GM21360 (cell line): Measurements from ENCODE around the gene ZNF382.
"Not testable (repeated sequence)": the region's sequence is repeated elsewhere in the genome, so short reads cannot be mapped to it uniquely, and the experiment has no call there.

ENCODE experiments used
- ATAC-seq: cut with Tn5 transposase; IDR thresholded peaks from one replicate; pipeline ENCODE4 v1.9.1; 2021; ENCODE audit warnings: mild to moderate bottlenecking, moderate library complexity; ENCODE audit not compliant: unreplicated experiment

Gene ZNF382

DNA sequence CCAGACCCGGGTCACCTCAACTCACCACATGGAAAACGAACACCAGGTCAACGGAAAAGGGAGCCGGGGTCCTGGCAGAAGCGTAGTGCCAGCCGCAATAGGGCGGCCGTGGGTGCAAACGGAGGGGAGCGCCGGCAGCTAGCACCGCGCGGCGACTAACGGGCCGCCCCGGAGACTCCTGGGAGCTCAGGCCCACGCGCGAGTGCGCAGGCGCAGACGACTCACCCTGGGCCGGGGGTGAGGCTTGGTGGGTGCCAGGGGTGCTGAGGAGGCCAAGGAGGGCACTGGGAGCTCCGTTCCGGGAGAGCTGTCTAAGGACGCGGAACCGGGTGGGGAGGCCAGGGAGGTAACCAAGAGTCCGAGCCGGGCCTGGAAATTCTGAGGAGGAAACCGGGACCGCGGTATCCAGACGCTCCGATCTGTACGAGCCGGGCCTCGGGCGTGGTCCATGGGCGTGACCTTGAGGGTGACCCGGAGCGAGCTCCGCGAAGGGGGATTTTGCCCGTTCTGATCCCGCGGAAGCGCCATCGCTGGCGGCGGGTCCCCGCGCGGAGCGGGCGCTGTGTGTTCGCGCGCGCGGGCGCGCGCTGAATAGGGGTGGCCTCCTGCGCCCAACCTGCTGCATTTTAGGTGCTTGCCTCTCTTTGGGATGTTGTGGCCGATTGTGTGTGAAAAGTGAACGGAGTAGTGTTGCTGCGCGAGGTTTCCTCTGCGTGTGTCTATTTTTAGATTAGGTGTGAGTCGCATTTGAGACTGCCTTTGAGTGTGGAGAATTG is at the start of gene ZNF382:
TSS of gene ZNF382 (plus strand) at position 213 of the 776 bp plus-strand sequence. CDS start 4,602 bp downstream, outside the sequence.
- ATAC-seq, result peak; percentile 51

DNA sequence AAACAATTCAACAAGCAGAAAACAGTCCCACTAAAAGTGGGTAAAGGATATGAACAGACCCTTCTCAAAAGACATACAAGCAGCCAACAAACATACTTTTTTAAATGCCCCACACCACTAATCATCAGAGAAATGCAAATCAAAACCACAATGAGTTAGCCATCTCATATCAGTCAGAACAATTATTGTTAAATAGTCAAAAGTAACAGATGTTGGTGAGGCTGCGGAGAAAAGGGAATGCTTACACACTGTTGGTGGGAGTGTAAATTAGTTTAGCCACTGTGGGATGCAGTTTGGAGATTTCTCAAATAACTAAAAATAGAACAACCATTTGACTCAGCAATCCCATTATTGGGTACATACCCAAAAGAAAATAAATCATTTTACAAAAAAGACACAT is 40.7 kb upstream of the ZNF382 start:
- ATAC-seq, result no peak

DNA sequence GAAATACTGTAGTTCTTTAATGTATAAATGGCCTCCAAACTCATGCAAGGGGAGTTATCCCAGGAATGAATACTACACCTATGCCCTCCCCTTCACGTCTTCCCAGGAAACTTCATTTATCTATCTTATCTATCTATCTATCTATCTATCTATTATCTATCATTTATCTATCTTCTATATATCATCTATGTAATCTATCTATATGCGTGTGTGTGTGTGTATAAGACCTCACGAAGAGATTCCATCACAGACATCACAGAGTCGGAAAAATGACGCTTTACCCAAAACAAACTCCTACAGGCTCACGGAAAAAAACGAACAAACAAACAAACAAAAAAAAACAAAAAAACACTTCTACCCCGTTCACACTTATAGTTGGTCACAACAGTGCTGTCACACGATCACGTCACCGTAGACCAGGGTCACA is 32.5 kb upstream of the ZNF382 start:
- ATAC-seq, result no peak

DNA sequence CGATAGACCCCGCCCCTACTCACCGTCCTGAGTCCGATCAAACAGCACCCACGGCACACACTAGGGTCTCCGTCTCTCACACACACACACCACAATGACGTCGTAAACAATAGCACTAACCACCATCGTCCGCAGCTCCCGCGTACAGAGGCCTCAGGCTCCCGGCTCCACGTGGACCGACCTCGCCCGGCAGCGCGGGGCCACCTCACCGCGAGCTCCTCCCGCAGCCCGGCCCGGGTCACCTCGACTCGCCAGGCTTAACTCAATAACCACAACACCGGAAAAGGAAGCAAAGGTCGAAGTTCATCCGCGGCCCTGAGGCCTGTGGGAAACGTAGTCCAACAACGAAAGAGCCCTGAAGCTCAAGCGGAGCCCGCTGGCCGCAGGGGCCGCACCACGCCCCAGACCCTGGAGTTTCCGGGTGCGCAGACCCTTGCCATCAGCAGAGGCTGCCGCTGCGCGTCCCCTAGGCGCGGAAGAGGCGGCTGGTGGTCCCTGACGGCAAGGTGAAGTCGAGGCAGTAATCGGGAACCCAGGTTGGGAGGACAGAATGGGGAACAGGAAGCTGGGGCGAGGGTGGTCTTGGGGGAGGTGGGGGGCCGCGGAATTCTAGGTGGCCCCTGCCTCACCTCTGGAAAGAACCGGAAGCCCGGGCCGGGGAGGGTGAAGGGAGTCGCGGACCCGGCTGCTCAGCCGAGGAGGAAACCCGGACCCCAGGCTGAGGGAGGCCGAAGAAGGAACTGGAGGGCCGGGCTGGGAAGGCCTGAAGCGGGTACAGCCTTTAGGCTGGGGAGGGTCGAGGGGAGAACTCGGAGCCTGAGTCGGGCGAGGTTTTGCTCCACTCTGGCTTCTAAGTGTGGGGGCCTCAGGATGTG is 31.9 kb upstream of the ZNF382 start, which contains the start of gene ZNF529:
TSS of gene ZNF529 (minus strand) at position 273 of the 875 bp plus-strand sequence. CDS start 946 bp downstream, outside the sequence.
- peak; percentile 90 for ATAC-seq

DNA sequence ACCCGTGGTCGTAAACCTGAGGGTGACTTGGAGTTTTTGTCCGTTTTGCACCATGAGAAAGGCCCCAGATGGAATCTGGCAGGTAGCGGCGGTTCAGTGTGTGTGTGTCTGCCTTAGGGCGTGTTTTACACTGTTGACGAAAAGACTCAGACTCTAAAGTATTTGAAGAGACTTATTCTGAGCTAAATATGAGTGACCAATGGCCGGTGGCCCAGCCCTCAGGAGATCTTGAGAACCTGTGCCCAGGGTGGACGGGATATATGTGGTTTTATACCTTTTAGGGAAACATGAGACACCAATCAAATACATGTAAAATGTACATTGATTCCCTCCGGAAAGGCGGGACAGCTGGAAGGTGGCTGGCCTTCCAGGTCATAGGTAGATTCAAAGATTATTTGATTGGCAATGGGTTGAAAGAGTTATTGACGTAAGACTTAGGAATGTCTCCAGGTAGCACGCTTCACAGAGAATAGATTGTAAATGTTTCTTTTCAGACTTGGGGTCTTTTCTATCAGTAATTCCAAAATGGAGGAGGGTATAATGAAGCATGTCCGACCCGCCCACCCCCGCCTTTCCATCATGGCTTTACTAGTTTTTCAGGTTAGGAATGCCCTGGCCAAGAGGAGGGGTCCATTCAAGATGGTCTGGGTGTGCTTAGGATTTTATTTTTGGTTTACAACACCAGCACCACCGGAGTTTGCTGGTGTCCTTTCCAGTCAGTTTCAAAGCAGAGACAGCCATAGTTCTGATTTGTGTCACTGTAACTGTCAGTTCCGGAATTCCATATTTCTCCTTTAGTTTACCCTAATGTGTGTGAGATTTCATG is 31.0 kb upstream of the ZNF382 start:
- no peak for ATAC-seq

DNA sequence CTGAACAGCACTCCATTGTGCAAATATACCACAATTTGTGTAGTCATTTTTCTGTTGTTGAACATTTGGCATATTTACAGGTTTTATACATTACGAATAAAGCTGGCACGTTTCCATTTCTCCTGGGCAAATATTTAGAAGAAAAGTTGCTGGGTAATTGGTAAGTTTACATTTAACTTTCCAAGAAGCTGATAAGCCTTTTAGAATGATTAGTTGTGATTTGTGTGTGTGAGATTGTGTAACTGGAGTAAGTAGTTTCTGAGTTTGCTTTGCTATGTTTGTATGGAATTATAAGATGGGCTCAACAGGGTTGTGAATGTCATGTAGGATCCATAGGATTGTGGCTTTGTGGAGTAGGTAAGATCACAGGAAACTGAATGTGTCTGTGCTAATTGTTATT is 30.4 kb upstream of the ZNF382 start:
- ATAC-seq, result no peak

DNA sequence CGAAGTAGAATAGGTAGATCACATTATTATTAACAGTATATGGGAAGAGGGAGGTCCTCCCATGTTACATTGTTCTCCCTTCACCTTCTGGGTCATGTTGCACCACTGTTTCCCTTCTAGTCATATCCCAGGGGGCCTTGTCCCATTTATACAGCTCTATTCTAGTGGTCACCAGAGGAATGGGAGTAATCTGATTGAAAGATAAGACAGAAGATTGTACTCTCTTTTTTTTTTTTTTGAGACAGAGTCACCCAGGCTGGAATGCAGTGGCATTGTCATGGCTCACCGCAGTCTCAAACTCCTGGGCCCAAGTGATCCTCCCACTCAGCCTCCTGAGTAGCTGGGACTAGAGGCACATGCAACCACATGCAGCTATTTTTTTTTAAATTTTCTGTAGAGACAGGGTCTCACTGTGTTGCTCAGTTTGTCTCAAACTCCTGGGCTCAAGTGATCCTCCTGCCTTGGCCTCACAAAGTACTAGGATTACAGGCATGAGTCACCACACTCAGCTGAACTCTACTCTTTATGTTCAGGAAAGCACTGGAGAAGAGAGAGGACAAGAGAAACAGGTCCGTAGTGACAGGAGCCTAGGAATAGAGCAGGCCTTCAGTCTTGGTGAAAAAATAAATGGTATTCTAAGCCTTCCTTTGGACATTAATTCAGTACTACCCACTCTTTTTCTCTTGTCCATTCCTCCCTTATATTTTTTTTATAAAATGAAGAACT is 27.7 kb upstream of the ZNF382 start:
- no peak for ATAC-seq

DNA sequence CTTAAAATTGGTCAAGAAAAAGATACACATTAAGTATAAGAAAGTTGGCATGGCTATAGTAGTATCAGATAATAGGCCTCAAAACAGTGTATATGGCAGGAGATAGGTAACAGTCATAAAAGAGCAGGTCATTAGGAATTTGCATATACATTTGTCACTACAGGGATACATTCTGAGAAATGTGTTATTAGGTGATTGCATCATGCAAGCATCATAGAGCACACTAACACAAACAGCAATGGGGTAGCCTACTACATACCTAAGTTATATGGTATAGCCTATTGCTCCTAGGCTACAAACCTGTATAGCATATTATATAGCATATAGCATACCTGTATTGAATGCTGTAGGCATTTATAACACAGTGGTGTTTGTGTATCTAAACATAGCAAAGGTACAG is 25.9 kb upstream of the ZNF382 start:
- ATAC-seq, result no peak

DNA sequence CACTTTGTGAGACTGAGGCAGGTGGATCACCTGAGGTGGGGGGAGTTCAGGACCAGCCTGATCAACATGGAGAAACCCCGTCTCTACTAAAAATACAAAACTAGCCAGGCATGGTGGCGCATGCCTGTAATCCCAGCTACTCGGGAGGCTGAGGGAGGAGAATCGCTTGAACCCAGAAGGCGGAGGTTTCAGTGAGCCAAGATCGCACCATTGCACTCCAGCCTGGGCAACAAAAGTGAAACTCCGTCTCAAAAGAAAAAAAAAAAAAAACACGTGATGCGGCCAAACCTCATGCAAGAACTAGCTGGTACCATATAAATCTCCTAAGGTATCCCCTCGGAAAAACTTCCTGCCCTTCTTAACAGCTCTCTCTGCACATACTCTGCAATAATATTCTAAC is 2.4 kb upstream of the ZNF382 start:
- ATAC-seq, result not testable (repeated sequence)

DNA sequence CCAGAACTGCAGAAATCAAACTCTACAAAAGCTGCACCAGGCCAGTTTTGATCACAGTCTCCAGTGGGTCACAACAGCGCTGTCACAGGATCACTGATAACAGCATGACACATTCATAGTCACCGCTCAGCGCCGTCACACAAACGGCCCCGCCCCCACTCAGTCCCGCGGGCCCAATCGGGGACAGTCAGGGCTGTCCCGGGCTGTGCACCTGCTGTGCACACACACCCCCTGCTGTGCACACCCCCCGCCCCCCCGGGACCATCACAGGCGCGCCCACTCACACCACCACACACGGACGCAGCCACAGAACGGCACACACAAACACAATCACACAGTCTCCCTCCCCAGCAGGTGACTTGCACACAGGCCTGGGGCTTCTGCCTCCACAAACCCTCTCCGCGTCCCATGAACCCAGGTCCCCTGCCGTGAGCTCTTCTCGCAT is 435 bp upstream of the ZNF382 start:
- ATAC-seq, result peak; percentile 76

DNA sequence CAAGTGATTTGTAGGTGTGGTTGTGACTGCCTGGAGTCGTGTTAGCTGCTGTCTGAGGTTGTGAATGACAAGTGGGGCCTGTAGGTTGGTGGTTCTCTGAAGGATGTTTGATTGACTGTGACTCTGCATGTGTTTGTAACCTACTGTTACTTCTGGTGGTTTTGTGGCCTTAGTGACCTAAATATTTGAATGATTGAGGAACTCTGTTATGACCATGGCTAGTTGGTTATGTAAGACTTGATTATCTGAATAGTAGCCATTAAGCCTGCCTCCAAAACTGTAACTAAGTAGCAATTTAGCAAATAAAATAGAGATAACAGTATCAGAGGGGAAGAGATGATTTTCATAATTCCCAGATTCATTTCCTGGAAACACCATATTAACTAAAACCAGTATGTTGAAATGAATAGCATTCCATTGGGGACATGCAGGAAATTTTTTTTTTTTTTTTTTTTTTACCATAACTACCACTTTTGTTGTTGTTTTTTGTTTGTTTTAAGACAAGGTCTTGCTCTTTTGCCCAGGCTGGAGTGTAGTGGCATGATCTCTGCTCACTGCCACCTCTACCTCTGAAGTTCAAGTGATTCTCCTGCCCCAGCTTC is 865 bp downstream of the ZNF382 start:
- ATAC-seq, result no peak

DNA sequence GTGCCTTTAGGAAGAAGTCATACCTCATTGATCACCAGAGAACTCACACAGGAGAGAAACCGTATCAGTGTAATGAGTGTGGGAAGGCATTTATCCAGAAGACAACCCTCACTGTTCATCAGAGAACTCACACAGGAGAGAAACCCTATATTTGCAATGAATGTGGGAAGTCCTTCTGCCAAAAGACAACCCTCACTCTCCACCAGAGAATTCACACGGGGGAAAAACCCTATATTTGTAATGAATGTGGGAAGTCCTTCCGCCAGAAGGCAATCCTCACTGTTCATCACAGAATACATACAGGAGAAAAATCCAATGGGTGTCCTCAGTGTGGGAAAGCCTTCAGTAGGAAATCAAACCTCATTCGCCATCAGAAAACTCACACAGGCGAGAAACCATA is 21.9 kb downstream of the ZNF382 start:
- no peak for ATAC-seq

DNA sequence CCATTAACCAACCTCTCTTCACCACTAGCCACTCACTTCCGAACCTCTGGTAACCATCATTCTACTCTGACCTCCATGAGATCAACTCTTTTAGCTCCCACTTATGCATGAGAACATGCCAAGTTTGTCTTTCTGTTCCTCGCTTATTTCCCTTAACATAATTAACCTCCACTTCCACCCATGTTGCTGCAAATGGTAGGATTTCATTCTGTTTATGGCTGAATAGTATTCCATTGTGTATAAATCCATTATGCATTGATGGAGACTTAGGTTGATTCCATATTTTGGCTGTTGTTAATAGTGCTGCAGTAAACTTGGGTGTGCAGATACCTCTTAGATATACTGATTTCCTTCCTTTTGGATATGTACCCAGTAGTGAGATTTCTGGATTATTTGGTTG is 30.2 kb downstream of the ZNF382 start:
- no peak for ATAC-seq

DNA sequence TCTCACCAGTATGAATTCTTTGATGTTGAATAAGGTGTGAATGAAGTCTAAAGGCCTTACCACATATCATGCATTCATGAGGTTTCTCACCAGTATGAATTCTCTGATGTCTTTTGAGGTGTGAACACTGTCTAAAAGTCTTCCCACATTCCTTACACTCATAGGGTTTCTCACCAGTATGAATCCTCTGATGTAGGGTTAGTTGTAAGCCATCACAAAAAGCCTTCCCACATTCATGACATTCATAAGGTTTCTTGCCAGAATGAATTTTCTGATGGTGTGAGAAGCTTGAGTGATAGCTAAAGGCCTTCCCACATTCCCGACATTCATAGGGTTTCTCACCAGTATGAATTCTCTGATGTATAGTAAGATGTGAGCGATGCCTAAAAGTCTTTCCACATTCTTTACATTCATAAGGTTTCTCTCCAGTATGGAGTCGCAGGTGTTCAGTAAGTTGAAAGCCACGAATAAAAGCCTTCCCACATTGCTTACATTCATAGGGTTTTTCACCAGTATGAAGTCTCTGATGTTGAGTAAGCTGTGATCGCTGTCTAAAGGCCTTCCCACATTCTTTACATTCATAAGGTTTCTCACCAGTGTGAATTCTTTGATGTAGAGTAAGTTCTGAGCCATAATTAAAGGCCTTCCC is 33.9 kb downstream of the ZNF382 start:
- no peak for ATAC-seq

DNA sequence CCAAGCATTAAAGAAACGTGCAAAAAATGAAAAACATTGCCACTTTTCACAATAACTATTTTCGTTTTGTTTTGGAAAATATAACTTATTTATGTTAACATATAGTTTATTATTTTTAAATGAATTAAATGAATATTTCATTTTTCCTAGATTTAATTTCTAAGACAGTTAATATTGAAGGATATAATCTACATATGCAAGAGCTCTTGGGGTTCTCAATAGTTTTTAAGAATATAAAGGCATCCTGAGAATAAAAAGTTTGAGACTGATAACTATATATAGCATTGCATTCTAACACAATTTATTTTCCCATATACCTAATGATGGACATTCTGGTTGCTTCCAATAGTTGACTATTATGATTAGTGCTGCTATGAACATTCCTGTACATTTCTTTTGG is 41.6 kb downstream of the ZNF382 start:
- no peak for ATAC-seq

DNA sequence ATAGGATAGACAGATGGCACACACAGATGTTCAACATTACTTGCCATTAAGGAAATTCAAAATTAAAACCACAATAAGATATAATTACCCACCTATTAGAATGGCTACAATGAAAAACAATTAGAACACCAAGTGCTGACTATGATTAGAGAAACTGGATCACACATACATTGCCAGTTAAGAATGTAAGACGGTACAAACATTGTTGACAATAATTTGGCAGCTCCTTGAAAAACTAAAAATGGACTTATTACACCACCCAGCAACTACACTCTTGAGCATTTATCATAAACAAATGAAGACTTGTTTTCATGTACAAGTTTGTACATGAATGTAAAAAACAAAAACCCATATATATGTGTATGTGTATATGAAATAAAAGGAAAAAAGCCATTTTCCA is 47.8 kb downstream of the ZNF382 start:
- ATAC-seq, result no peak

DNA sequence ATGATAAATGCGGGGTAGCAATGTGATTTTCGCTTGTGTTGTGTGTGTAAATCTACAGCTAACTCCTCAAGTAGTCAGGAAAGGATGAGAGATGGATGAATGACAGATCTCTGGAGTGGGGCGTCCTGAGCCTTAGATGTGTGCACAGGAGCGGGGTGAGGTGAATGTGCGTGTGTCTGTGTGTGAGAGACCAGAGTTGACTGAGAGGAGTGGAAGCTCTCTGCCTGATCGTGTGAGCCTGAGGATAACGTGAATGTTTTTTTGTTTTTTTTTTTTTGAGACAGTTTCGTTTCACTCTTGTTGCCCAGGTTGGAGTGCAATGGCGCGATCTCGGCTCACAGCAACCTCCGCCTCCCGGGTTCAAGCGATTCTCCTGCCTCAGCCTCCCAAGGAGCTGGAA is 60.7 kb downstream of the ZNF382 start:
- ATAC-seq, result no peak

DNA sequence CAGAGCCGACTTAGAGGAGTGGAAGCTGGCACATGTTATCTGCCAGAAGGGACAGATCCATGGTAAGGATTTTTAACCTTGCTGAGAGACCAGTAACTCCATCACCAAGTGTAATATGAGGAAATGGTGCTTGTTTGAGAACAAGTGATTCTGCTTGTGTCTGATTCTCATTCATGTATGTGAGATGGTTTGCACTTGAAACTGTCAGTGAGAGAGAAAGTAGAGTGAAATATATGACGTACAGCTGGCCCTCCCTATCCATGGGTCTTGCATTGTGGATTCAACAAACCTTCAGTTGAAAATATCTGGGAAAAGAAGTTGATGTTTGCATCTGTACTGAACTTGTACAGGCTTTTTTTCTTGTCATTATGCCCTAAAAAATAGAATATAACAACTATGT is 63.5 kb downstream of the ZNF382 start:
- no peak for ATAC-seq

DNA sequence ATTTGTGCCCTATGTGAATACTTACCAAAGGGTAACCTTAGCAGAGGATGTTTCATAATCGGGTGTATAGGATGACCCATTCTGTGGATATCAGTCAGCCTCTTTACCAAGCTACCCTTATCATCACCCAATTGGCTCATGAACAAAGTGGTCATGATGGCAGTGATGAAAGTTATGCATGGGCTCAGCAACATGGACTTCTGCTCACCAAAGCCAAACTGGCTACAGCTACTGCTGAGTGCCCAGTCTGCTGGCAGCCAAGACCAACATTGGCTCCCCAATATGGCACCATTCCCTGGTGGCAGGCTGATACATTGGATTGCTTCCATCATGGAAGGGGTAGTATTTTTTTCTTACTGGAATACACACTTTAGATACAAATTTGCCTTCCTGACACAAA is 67.3 kb downstream of the ZNF382 start:
- no peak for ATAC-seq
